HepG2 (cell line): Measurements from ENCODE around the gene AKIP1. TPM values are rescaled to one million over a fixed set of nuclear protein-coding genes. Genes with fewer than 3 reads are reported as not detected.

Source experiments
- ATAC-seq: fragments of 200-7000 bp; cut with Tn5 transposase; 3 replicates; pipeline ENCODE4 v1.9.1; 2020; ENCODE audit warnings: mild to moderate bottlenecking, moderate library complexity
- BruUV-seq: library from RNA; stranded (reverse); fragments of 400-500 nt; replicated peaks from 2 replicates; lab custom pipeline; 2021; lab: Mats Ljungman, UMichigan
- CTCF ChIA-PET: fragments of 300-600 bp; formaldehyde crosslinking; extraction: SDS; loops from one replicate; lab custom pipeline; 2021; ENCODE audit warnings: low total read pairs, inconsistent platforms, low intra/inter-chr PET ratio; lab: Yijun Ruan, JAX
- POLR2A ChIA-PET: fragments of 350-600 bp; sonication (Branson Sonifier 250); formaldehyde crosslinking; loops from one replicate; lab custom pipeline; 2020; ENCODE audit warnings: antibody characterized with exemption, inconsistent platforms; lab: Yijun Ruan, JAX
- DNase-seq: peaks from one replicate; pipeline ENCODE4 v3.0.0-alpha.2; 2015; ENCODE audit warnings: low spot score
- FAIRE-seq: peaks from 3 replicates; lab custom pipeline; 2011; peaks lifted over from hg19 to GRCh38; lab: Jason Lieb, UNC
- H2AFZ ChIP-seq: one replicate; pipeline ENCODE4 v1.6.1; 2011; ENCODE audit warnings: low read length, inconsistent platforms
- H3K27ac ChIP-seq: fragments of 300-600 bp; 3 replicates; pipeline ENCODE4 v1.8.0; 2011; ENCODE audit warnings: mixed run types, mild to moderate bottlenecking, mixed read lengths, low read length, inconsistent platforms; ENCODE audit not compliant: insufficient read depth; ENCODE audit errors: extremely low read length
- H3K27me3 ChIP-seq, 2 experiments: fragments of 200-600 bp in 1 of 2; 2 replicates in 1 of 2; 3 replicates in 1 of 2; pipeline versions ENCODE4 v1.6.0 to v1.8.0; 2011; ENCODE audit warnings: low read length in 2 of 2, mild to moderate bottlenecking in 2 of 2, moderate library complexity in 2 of 2, inconsistent platforms in 1 of 2; ENCODE audit not compliant: insufficient read depth in 2 of 2, control insufficient read depth in 1 of 2
- H3K36me3 ChIP-seq, 2 experiments: fragments of 200-600 bp in 1 of 2; replicated peaks in 1 of 2; 2 replicates in 1 of 2; 3 replicates in 1 of 2; pipeline versions ENCODE4 v1.5.1 to v1.8.0; 2011; ENCODE audit warnings: low read length in 2 of 2, inconsistent platforms in 1 of 2; ENCODE audit not compliant: insufficient read depth in 2 of 2, control insufficient read depth in 1 of 2
- H3K4me1 ChIP-seq: 2 replicates; pipeline ENCODE4 v1.5.1; 2012; ENCODE audit warnings: low read length, inconsistent platforms; ENCODE audit not compliant: insufficient read depth
- H3K4me2 ChIP-seq: 2 replicates; pipeline ENCODE4 v1.6.0; 2011; ENCODE audit warnings: low read depth, low read length, inconsistent platforms
- H3K4me3 ChIP-seq, 3 experiments: fragments of 200-600 bp in 1 of 3; sonication (generic), shearing (Covaris generic) in 1 of 3; replicated peaks in 1 of 3; 2 replicates each; pipeline ENCODE4 v1.5.1; 2011 to 2016; ENCODE audit warnings: low read length in 3 of 3, inconsistent platforms in 2 of 3, low read depth in 2 of 3, mild to moderate bottlenecking in 2 of 3, control low read depth in 1 of 3, mixed read lengths in 1 of 3; ENCODE audit not compliant: insufficient read depth in 1 of 3
- H3K79me2 ChIP-seq: one replicate; pipeline ENCODE4 v1.6.1; 2011; ENCODE audit warnings: low read length, inconsistent platforms; ENCODE audit not compliant: insufficient read depth
- H3K9ac ChIP-seq: 2 replicates; pipeline ENCODE4 v1.6.0; 2011; ENCODE audit warnings: mild to moderate bottlenecking, low read depth, low read length, inconsistent platforms; ENCODE audit not compliant: insufficient read depth
- H3K9me3 ChIP-seq: 2 replicates; pipeline ENCODE4 v1.5.1; 2012; ENCODE audit warnings: mild to moderate bottlenecking, low read length
- H4K20me1 ChIP-seq: 2 replicates; pipeline ENCODE4 v1.6.0; 2011; ENCODE audit warnings: inconsistent platforms, mild to moderate bottlenecking, low read length, moderate library complexity; ENCODE audit not compliant: insufficient read depth
- MBD4 ChIP-seq: IDR thresholded peaks from 2 replicates; pipeline ENCODE4 v1.6.1; 2012; ENCODE audit warnings: low read length, inconsistent platforms, borderline replicate concordance
- SP4 ChIP-seq: sonication (generic); formaldehyde crosslinking; IDR thresholded peaks from 2 replicates; pipeline ENCODE4 v1.8.1; 2023; ENCODE audit warnings: mild to moderate bottlenecking, missing genetic modification reagents
- ZNF343 ChIP-seq: sonication (generic); formaldehyde crosslinking; IDR thresholded peaks from 2 replicates; pipeline ENCODE4 v1.4.0; 2020; ENCODE audit warnings: mild to moderate bottlenecking, missing genetic modification reagents
- ZNF513 ChIP-seq: sonication (generic); formaldehyde crosslinking; conservative IDR thresholded peaks from 2 replicates; pipeline ENCODE4 v1.5.0; 2020; ENCODE audit warnings: missing genetic modification reagents
- ZNF605 ChIP-seq: sonication (generic); formaldehyde crosslinking; IDR thresholded peaks from 2 replicates; pipeline ENCODE4 v1.8.0; 2022; ENCODE audit warnings: mild to moderate bottlenecking, missing genetic modification reagents
- WGBS: methylation state at CpG from one replicate; pipeline ENCODE4 v1.1.6; 2017; ENCODE audit warnings: low lambda C conversion rate; 5-methylcytosine and 5-hydroxymethylcytosine counted together
- in situ Hi-C: cut with HindIII; loops from 2 replicates; pipeline ENCODE4 v1.10.0; 2017; ENCODE audit warnings: low pct_unique_long_range_greater_than_20kb; ENCODE audit not compliant: extremely low pct_ligation_motif_present
- intact Hi-C: fragments of 100-400 bp; cut with micrococcal nuclease; formaldehyde crosslinking; loops from one replicate; pipeline ENCODE4 v1.10.0; 2022; ENCODE audit not compliant: unreplicated experiment
- polyA plus RNA-seq, 8 experiments: library from polyadenylated mRNA; depleted of rRNA in 3 of 8; stranded (reverse) in 7 of 8; unstranded in 1 of 8; fragments of >200 nt; fragmentation: Illumina TruSeq in 4 of 8; extraction: Trizol in 4 of 8; gene quantifications; 2 replicates each; pipeline versions ENCODE4 v1.2.1 to v1.2.3, GENCODE V29; 2011 to 2016; ENCODE audit warnings: low read depth in 4 of 8, missing spikeins in 1 of 8, mixed read lengths in 1 of 8; ENCODE audit not compliant: insufficient read depth in 1 of 8
- total RNA-seq, 5 experiments: library from RNA; depleted of rRNA; stranded (reverse); fragments of >200 nt; fragmentation: Illumina TruSeq; extraction: Trizol; gene quantifications; 2 replicates each; pipeline ENCODE4 v1.2.3, GENCODE V29; 2016; ENCODE audit warnings: low read depth in 1 of 5
- TF ChIP-seq, protein P1 (sequence below), 2 experiments: sonication (generic) in 1 of 2; formaldehyde crosslinking in 1 of 2; IDR thresholded peaks; 2 replicates each; pipeline versions ENCODE4 v1.4.0 to v1.6.1; 2016 to 2020; ENCODE audit warnings: borderline replicate concordance in 1 of 2, low read depth in 1 of 2, mild to moderate bottlenecking in 1 of 2, missing genetic modification reagents in 1 of 2

Gene AKIP1
- total and polyA plus RNA-seq, 2 of the 13 experiments (the other 11 are each of a cell fraction or from before 2014, with no cell fraction given), result 10.0 to 20.3 TPM

DNA sequence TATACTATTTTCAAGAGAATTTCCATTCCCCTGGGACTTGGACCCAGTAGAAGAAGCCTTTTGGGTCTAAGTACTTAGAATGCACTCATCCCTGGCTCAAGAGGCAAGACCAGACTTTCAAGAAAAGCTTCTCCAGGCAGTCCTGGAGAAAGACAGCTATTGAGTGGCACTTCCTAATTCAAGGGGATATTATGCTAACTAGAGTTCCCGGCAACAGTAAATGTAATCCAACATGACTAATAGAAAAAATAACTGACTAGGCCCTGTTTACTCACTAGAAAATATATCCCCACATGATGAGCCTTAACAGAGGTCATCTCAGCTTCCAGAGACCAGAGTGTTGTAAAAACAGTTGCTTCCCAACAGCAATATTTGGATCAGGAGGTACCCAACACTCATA lies 47.2 kb upstream of the AKIP1 start:
- ATAC-seq (no peak), FAIRE-seq (no peak), DNase-seq (no peak)
- ChIA-PET POLR2A (no interaction called here), CTCF (no interaction called here)
- H3K9ac ChIP-seq, result no peak overlapping the region
- no peaks in the 10 kb centered on the region for H3K36me3 ChIP-seq
- no peaks in the 10 kb centered on the region for H3K79me2 ChIP-seq
- peaks cover 18% of the 10 kb centered on the region for H3K4me1 ChIP-seq
- peaks cover 0 to 1% of the 10 kb centered on the region in 2 experiments; a peak in 2 of 5 replicates for H3K27me3 ChIP-seq
- no peak overlapping the region for H3K27ac ChIP-seq
- no peaks in the 10 kb centered on the region for H3K9me3 ChIP-seq
- no peak overlapping the region for H2AFZ ChIP-seq
- H4K20me1 ChIP-seq, result no peaks in the 10 kb centered on the region
- H3K4me3 ChIP-seq, result no peak overlapping the region
- intact Hi-C loops, result no loop called here
- TF ChIP-seq MBD4 (no peak), ZNF513 (no peak), SP4 (no peak), ZNF343 (no peak), ZNF605 (CRISPR knock-in tag) (no peak)
- TF ChIP-seq, protein P1, sequence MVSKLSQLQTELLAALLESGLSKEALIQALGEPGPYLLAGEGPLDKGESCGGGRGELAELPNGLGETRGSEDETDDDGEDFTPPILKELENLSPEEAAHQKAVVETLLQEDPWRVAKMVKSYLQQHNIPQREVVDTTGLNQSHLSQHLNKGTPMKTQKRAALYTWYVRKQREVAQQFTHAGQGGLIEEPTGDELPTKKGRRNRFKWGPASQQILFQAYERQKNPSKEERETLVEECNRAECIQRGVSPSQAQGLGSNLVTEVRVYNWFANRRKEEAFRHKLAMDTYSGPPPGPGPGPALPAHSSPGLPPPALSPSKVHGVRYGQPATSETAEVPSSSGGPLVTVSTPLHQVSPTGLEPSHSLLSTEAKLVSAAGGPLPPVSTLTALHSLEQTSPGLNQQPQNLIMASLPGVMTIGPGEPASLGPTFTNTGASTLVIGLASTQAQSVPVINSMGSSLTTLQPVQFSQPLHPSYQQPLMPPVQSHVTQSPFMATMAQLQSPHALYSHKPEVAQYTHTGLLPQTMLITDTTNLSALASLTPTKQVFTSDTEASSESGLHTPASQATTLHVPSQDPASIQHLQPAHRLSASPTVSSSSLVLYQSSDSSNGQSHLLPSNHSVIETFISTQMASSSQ (IDR thresholded peaks at IDR 0.05; ENCODE audit: low read depth), result no peak
- TF ChIP-seq, protein P1 (CRISPR knock-in tag; IDR thresholded peaks at IDR 0.05; ENCODE audit: borderline replicate concordance), result no peak
- 28% methylated on average over 1 of the region's 1 CpG for WGBS
- no TSS peak for BruUV-seq
- in situ Hi-C loops, result no loop called here
- H3K4me2 ChIP-seq, result no peak overlapping the region
